ENCODE measurements around the gene TTYH1.
A peak's percentile ranks its signal among the peaks of the same experiment; 100 is the strongest.
"Not testable (repeated sequence)": the region's sequence is repeated elsewhere in the genome, so short reads cannot be mapped to it uniquely, and the experiment has no call there.

Gene TTYH1

GRCh38 chr19:54456423-54457373 lies 41.4 kb downstream of the TTYH1 start:
- peak in 2 of 10 donors; percentile 78 for DNase-seq
- intact Hi-C loops (cut with DNase I) = no loop called here

DNA sequence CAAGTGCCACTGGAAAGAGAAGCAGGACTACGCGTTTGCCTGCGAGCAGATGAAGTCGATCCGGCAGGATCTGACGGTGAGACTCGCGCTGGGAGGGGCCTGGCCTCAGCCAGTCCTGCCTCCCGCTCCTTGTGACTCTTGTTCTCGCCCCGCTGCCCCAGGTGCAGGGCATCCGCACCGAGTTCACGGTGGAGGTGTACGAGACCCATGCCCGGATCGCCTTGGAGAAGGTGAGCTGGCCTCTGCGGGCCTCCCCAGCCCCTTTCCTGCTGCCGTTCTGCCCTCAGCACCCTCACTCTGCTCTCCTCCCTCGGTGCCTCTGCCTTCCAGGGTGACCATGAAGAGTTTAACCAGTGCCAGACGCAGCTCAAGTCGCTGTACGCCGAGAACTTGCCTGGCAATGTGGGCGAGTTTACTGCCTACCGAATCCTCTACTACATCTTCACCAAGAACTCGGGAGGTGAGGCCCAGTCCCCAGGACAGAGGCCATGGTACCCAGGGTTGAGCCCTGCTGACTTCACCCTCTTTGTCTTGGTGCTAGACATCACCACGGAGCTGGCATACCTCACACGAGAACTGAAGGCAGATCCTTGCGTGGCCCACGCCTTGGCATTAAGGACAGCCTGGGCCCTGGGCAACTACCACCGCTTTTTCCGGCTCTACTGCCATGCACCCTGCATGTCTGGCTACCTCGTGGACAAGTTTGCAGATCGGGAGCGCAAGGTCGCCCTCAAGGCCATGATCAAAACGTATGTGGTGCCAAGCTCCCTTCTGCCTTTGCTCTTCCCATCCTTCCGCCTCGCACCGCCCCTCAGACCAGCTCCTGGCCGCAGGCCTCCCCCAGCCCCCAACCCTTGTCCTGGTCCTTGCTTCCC lies 42.7 kb downstream of the TTYH1 start:
- peak in 2 of 10 donors; percentile 62 to 72 for DNase-seq
- intact Hi-C loops (cut with DNase I) = no loop called here

DNA sequence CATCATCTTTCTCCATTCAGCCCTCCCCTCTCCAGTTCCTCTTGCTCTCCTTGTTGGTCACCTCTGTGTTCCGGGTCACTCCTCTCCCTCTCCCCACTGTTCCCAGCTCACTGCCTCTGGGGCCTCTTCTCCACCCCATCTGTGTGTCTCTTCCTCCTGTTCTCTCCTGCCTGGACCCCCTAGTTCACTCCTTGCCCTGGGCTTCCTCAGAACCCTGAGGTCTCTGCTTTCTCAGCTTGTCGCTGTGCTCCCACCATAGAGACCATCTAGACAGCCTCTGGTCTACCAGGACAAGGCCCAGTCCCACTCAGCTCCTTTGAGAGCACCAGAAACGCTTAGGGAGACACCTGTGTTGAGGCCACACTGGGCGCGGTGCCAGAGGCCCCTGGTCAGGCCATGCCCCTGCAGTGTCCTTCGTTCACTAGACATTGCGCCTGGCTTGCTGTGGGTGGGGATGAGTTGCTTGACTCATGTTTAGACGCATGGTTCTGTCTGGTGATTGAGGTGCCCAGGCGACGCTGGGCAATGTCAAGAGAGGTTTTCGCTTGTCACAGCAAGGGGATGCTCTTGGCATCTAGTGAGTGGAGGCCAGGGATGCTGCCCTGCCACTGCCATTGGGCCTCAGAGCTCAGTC lies 43.5 kb downstream of the TTYH1 start:
- peak in 2 of 10 donors; percentile 66 to 71 for DNase-seq

DNA sequence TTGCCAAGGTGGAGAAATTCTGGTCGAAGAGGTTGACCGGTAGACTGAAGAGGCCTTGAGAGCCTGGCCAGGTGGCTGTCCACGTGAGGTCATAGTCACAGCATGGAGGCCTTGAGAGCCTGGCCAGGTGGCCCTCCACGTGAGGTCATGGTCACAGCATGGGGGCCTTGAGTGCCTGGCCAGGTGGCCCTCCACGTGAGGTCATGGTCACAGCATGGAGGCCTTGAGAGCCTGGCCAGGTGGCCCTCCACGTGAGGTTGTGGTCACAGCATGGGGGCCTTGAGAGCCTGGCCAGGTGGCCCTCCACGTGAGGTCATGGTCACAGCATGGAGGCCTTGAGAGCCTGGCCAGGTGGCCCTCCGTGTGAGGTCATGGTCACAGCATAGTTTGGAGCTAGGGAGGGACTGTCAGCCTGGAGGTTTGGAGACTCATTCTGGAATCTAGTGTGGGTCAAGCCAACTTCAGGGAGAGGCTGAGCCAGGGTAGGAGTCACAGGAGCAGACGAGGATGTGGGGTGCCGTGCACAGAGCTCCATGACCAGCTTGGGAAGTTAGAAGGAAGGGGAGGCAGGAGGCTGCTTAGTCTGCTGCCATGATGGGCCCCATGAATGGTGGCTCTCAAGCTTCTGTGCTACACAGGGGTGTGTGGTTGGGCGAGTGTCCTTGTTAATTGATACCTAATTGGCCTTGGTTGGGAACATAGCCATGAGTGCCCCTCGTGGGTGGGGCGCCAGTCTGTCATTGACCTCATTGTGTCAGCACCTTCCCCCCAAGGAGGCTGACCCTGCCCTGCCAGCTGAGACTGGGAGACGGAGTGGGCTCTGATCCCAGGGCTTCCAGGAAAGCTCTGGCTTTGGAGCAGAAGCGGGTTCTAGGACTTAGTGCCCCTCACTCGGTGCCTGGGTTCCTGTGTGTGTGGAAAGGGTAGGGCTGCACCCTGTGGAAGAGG lies 44.3 kb downstream of the TTYH1 start:
- DNase-seq = peak in 2 of 10 donors; percentile 35 to 72
- intact Hi-C loops (cut with DNase I) = no loop called here

More for the DNA sequence above, 43.5 kb downstream of the TTYH1 start:
- intact Hi-C loops (cut with DNase I) = no loop called here

DNA sequence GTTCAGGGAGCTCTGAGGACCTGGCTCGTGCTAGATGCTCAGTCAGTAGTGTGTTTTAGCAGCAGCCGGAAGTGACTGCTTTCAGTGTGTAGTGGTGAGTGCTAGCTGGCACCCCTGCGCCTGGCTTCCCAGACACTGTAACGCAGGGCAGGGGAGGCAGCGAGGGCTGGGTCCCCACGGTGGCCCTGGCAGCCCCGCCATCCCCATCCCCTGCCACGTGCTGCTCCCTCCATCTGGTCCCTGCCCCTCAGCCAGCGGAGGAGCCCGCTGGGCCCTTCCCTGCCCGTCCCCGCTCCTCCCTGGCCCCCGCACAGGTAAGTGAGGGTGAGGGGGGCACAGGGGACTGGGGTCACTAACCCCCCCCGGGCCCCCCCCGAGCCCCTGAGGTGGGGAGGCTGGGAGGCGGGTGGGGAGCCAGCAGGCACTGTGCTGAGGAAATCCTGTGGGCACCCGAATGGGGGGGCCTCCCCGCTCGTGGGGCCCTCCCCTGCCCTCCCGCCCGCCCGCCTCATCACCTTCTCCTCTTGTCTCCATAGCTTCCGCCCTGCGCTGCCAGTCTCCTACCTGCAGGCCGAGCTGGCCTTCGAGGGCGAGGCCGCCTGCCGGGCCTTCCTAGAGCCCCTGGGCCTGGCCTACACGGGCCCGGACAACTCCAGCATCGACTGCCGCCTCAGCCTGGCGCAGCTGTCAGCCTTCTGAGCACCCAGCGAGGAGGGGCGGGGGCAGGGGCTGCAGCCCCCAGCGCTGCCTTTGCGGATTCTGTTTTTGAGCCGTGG lies 45.2 kb downstream of the TTYH1 start:
- intact Hi-C loops (cut with DNase I) = no loop called here
- peak in 2 of 10 donors; percentile 46 to 74 for DNase-seq

- DNase-seq = peak in 2 of 10 donors; percentile 77 to 79
- intact Hi-C loops (cut with DNase I) = no loop called here
Observed at GRCh38 chr19:54461210-54461609, 45.9 kb downstream of the TTYH1 start.

GRCh38 chr19:54461613-54462012 lies 46.3 kb downstream of the TTYH1 start:
- DNase-seq = no peak
- intact Hi-C loops (cut with DNase I) = loop anchor here (2.0 kb wide), 1 partner anchor 13 kb away; the partner anchor contains the start of gene LENG8

GRCh38 chr19:54462047-54462654 lies 46.9 kb downstream of the TTYH1 start:
- intact Hi-C loops (cut with DNase I) = loop anchor here (2.0 kb wide), 1 partner anchor 13 kb away; the partner anchor contains the start of gene LENG8
- DNase-seq = peak in 2 of 10 donors; percentile 70 to 77

GRCh38 chr19:54462655-54463530 lies 47.6 kb downstream of the TTYH1 start:
- intact Hi-C loops (cut with DNase I) = loop anchor here (2.0 kb wide), 1 partner anchor 14 kb away; the partner anchor contains the start of gene LENG8
- peak in 8 of 10 donors; percentile 39 to 93 (median 60) for DNase-seq

GRCh38 chr19:54463531-54464043 lies 48.3 kb downstream of the TTYH1 start, which contains the start of gene LENG9:
TSS of gene LENG9 (minus strand) at chr19:54463778. CDS start at chr19:54463526, 252 bp downstream.
- DNase-seq = peak; percentile 82 to 99 (median 94)
- intact Hi-C loops (cut with DNase I) = loop anchor here (2.0 kb wide), 1 partner anchor 15 kb away; the partner anchor contains the start of gene LENG8

DNA sequence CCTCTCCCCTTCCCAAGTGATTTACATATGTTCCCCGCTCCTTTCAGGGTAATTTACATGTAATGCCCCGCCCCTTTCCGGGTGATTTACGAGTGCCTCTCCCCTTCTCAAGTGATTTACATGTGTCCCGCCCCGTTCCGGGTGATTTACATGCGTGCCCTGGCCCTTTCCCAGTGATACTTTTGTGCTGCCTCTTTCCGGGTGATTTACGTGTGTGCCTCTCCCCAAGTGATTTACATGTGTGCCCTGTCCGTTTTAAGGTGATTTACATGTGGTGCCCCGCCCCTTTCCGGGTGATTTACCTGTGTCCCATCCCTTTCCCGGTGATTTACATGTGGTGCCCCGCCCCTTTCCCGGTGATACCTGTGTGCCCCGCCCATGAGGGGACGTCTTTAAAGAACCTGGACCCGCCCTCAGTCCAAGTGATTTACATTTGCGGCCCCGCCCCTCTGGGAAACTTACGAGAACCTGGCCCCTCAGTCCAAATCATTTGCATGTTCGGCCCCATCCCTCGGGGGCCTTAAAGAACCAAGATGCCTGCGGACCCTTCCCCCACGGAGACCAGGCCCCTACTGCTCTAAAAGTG lies 48.9 kb downstream of the TTYH1 start:
- intact Hi-C loops (cut with DNase I) = no loop called here
- peak in 8 of 10 donors; percentile 45 to 95 (median 70) for DNase-seq

DNA sequence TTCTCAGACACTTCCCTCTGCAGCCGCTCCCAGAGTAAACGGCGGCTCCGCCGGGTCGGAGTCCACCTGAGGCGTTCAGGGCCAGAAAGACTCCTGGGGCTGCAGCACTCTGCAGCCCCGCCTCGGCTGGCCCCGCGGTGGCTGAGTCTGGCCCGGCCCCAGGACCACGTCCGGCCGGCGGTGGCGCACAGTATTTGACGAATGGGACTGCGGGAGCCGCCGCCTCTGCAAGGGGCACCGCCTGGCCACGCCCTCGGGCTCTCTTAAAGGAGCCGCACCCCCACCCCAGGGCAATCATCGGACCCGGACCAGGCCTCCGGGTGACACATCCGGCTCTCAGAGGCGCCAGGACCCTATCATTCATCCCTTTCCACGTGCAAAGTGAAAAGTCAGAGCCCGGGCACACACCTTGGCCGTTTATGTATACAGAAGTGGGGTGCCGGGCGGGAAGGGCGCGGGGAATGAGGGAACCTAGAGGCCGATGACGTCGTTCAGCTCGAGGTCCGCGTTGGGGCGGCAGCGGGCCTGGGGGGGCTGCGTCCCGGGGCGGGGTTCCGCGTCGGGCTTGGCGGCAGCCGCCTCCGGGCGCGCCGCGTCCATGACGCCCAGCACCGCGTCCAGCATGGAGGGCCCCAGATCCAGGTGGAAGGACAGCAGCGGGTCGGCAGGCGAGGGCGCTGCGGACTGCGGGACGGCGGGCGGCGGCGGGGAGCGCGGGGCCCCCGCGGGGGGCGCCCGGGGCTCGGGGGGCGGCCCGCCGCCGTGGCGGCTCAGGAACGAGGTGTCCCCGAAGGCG lies 49.6 kb downstream of the TTYH1 start:
- intact Hi-C loops (cut with DNase I) = no loop called here

DNA sequence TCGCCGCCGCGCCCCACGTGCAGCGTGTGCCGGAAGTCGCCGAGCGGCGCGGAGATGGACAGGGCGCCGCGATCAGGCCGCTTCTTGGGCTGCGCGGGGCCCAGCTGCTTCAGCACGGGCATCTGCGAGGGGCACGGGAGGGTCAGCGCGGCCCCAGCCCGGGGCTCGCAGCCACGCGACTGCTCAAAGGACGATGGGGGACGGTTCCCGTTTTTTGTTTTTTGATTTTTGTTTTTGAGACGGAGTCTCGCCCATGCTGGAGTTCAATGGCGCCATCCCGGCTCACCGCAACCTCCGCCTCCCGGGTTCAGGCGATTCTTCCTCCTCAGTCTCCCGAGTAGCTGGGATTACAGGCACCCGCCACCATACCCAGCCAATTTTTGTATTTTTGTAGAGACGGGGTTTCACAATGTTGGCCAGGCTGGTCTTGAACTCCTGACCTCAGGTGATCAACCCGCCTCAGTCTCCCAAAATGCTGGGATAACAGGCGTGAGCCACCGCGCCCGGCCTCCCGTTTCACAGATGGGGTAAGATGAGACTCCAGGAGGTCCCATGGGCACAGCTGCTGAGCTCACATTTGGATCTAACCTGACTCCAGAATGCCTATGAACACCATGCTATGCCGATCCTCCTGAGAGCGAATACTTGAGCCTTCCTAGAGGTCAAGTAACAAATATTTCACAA lies 50.3 kb downstream of the TTYH1 start:
- intact Hi-C loops (cut with DNase I) = no loop called here
- peak in 2 of 10 donors; percentile 40 to 82 for DNase-seq

More for the DNA sequence above, 49.6 kb downstream of the TTYH1 start:
- DNase-seq = peak; percentile 66 to 98 (median 85)

- peak in 2 of 10 donors; percentile 68 to 77 for DNase-seq
- intact Hi-C loops (cut with DNase I) = not testable (repeated sequence)
Observed at GRCh38 chr19:54466110-54466480, 50.8 kb downstream of the TTYH1 start.

GRCh38 chr19:54469496-54469934 lies 54.3 kb downstream of the TTYH1 start:
- intact Hi-C loops (cut with DNase I) = no loop called here

More at GRCh38 chr19:54469496-54469934, 54.3 kb downstream of the TTYH1 start:
- DNase-seq = peak in 2 of 10 donors; percentile 55
